ENCODE results near the gene HILPDA. TPM values are rescaled to one million over a fixed set of nuclear protein-coding genes. Genes with fewer than 3 reads are reported as not detected.

Gene HILPDA
- total RNA-seq, 2 donors from 2014 or later, result 12.1 to 31.4 TPM

DNA sequence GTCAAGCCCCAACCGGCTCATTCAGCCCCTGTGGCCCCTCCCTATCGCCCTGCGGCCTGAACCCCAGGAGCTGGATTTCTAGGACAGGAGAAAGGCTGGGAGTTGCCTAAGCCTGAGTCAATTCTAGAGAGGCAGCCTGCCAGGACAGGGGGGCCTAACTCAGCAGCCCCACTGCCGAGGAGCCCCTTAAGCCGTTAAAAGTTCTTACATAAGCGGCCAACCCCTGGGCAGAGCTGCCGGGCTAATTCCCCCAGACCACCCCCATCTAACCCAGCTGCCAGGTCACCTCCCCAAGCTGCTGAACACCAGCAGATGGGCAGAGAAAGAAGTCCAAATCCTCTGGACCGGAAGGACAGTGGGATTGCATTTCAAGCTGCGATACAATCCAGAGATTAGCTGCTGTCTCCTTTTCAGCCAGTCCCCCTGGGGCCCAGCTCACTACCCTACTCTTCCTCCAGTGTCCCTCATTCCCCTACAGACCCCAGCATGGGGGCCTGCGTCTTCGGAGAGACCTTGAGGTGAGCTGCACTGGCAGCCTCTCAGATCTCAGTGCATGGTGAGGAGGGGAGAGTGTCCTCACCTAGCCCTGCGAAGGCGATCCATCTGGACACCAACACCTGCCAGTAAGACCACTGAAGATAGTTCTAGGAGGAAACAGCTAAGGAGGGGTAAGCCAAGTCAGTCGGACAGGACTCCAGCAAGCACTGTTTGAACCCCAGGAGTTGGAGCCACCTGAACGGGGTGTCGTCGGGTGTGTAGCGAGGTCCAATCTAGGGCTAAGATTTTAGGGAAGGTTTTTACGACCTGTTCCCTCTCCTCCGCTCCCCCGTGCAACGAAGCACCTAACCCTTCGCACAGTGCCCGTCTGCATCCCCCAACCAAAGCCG lies 46.7 kb upstream of the HILPDA start:
- DNase-seq, result peak; percentile 41
- Histone ChIP-seq H3K9ac (ENCODE audit: low read depth in 2 of 2, low read length in 2 of 2) (peak overlapping the region; percentile 63 to 92), H3K9me3 (no peaks in the 10 kb centered on the region), H3K36me3 (no peaks in the 10 kb centered on the region), H3K4me3 (peak overlapping the region; percentile 61), H3K27me3 (no peaks in the 10 kb centered on the region), H3K4me1 (peaks cover 11% of the 10 kb centered on the region), H3K27ac (peak overlapping the region; percentile 84)
- TF ChIP-seq, protein P1, sequence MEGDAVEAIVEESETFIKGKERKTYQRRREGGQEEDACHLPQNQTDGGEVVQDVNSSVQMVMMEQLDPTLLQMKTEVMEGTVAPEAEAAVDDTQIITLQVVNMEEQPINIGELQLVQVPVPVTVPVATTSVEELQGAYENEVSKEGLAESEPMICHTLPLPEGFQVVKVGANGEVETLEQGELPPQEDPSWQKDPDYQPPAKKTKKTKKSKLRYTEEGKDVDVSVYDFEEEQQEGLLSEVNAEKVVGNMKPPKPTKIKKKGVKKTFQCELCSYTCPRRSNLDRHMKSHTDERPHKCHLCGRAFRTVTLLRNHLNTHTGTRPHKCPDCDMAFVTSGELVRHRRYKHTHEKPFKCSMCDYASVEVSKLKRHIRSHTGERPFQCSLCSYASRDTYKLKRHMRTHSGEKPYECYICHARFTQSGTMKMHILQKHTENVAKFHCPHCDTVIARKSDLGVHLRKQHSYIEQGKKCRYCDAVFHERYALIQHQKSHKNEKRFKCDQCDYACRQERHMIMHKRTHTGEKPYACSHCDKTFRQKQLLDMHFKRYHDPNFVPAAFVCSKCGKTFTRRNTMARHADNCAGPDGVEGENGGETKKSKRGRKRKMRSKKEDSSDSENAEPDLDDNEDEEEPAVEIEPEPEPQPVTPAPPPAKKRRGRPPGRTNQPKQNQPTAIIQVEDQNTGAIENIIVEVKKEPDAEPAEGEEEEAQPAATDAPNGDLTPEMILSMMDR (IDR thresholded peaks at IDR 0.05), result no peak
- intact Hi-C loops (cut with DNase I), result no loop called here

DNA sequence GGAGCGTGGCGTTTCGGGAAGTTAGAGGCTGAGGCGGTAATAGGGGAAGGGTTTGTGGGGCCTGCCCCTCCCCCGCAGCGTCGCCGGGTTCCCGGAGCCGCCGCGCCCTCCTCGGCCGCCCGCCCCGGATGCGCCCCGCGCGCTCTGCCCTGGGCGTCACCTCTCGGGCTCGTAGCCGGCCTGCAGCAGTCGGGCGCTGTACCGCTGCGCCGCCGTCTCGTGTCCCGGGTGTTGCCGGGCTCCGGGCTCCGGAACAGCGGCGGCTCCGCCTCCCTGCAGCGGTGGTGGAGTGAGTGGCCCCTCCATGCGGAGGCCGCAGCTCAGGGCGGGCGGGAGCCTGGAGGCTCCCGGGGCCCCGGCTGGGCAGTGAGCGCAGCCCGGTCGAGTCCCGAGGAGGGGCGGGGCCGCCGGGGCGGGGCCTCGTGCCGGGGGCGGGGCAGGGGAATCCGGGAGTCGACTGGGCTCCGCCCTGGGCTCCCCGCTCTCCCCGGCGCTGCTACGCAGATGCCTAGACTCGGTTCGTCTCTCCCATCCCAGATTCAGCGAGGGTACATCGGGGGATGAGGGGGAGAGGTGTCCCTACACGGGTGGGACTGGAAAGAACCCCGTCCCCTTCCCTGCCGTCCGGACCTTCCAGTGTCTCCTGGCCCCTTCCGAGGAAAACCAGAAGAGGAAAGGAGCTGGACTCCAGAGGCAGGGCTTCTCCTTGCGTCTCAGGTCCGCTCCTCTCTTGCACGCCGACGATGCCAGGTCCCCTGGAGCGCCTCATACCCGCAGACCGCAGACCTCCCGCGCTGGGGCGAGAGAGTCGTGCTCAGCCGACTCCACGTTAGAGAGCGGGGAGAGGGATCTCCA lies 45.9 kb upstream of the HILPDA start, which contains the start of gene IMPDH1:
TSS of gene IMPDH1 (minus strand) at position 387 of the 855 bp plus-strand sequence. CDS start at position 306, 81 bp downstream.
- Histone ChIP-seq H3K27ac (peak within 1 kb of the TSS; percentile 84), H3K4me3 (peak within 1 kb of the TSS; percentile 61), H3K36me3 (no peaks in the 10 kb centered on the region), H3K27me3 (no peaks in the 10 kb centered on the region), H3K4me1 (peaks cover 7% of the 10 kb centered on the region), H3K9me3 (no peaks in the 10 kb centered on the region), H3K9ac (ENCODE audit: low read depth in 2 of 2, low read length in 2 of 2) (peak within 1 kb of the TSS; percentile 80 to 92)
- DNase-seq, result peak; percentile 96
- TF ChIP-seq, protein P1 (IDR thresholded peaks at IDR 0.05), result no peak
- intact Hi-C loops (cut with DNase I), result no loop called here

DNA sequence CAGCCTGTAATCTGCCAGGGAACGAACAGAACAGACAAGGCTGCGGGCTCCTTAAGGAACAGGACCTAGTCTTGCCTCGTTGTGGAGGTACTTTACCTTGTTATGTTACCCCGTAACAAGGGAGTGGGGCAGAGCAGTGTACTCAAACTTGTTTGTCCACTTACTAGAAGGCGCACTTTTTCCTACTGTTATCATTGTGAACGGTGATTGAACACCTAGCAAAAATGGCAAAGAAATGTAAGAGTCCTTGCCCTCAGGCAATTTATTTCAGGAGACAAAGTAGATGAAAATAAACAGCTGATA lies 45.3 kb upstream of the HILPDA start:
- Histone ChIP-seq H3K36me3 (no peaks in the 10 kb centered on the region), H3K9ac (ENCODE audit: low read depth in 2 of 2, low read length in 2 of 2) (peak overlapping the region; percentile 80 to 92), H3K4me1 (peaks cover 4% of the 10 kb centered on the region), H3K4me3 (peak overlapping the region; percentile 61), H3K27ac (peak overlapping the region; percentile 84), H3K9me3 (no peaks in the 10 kb centered on the region), H3K27me3 (no peaks in the 10 kb centered on the region)
- intact Hi-C loops (cut with DNase I), result no loop called here
- DNase-seq, result no peak
- TF ChIP-seq, protein P1 (IDR thresholded peaks at IDR 0.05), result no peak

DNA sequence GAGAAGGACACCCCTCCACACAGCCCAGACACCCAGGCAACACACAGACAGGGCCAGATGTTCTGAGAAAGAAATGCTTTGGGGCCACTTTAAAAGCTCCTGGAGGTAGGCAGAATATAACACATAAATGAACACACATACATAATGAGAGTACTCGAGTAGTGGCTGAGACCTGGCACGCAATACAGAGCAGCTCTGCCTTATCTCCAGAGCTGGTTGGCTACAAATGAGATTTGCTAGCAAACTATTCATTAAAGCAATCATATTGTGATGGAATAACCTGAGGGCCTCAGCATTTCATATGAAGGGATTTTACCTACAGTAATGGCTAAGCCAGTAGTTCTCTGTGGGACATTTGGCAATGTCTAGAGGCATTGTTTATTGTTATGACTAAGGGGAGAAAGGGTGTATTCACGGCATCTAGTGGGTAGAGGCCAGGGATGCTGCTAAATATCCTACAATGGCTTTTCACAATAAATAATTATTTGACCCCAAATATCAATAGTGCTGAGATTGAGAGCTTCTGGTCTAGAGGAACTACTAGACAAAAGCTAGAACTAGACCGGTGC lies 40.4 kb upstream of the HILPDA start:
- Histone ChIP-seq H3K4me1 (no peaks in the 10 kb centered on the region), H3K27me3 (no peaks in the 10 kb centered on the region), H3K4me3 (no peak overlapping the region), H3K9ac (ENCODE audit: low read depth in 2 of 2, low read length in 2 of 2) (no peak overlapping the region), H3K36me3 (no peaks in the 10 kb centered on the region), H3K9me3 (no peaks in the 10 kb centered on the region), H3K27ac (no peak overlapping the region)
- intact Hi-C loops (cut with DNase I), result no loop called here
- no peak for DNase-seq
- TF ChIP-seq, protein P1 (IDR thresholded peaks at IDR 0.05), result no peak

DNA sequence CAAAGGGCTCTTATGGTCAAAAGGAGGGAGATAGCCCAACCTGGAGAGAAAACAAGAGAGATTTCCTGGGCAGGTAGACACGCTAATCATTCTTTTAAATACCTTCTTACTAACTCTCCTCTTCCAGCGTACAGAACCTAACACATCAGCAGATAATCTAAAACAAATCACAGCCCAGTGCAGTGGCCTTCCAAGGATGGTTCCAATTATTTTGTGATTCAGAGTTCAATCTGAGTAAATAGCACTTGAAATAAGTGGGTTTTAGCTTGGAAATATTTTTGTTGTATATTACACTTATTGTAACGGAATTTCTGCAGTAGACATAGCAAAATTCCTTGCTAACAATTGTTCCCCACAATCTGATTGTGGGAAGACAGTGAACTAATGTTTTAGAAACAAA lies 38.6 kb upstream of the HILPDA start:
- Histone ChIP-seq H3K36me3 (no peaks in the 10 kb centered on the region), H3K27me3 (no peaks in the 10 kb centered on the region), H3K9ac (ENCODE audit: low read depth in 2 of 2, low read length in 2 of 2) (no peak overlapping the region), H3K4me3 (no peak overlapping the region), H3K27ac (no peak overlapping the region), H3K9me3 (no peaks in the 10 kb centered on the region), H3K4me1 (no peaks in the 10 kb centered on the region)
- TF ChIP-seq, protein P1 (IDR thresholded peaks at IDR 0.05), result no peak
- no peak for DNase-seq
- intact Hi-C loops (cut with DNase I), result no loop called here

Data from colonic mucosa (tissue), 4 donors.